Activated CD8-positive, alpha-beta T cell treated with anti-CD3 and anti-CD28 coated beads, Interleukin-2, amount 10 ng/mL, durations not matched to agents 7 days and 5 days (primary cell): ENCODE measurements around the gene D2HGDH. TPM values are rescaled to one million over a fixed set of nuclear protein-coding genes. Genes with fewer than 3 reads are reported as not detected.
A peak's percentile ranks its signal among the peaks of the same experiment; 100 is the strongest.

ENCODE experiments used
- ATAC-seq: fragments of 150-1000 bp; cut with Tn5 transposase; one replicate; pipeline ENCODE4 v1.10.0; 2021; ENCODE audit warnings: moderate library complexity
- CTCF ChIA-PET: fragments of 350-600 bp; sonication (Branson Sonifier 250); formaldehyde crosslinking; loops from one replicate; lab custom pipeline; 2021; ENCODE audit warnings: antibody characterized with exemption; lab: Charles Lee
- POLR2A ChIA-PET: fragments of 350-600 bp; sonication (Branson Sonifier 250); formaldehyde crosslinking; loops from one replicate; lab custom pipeline; 2021; ENCODE audit warnings: antibody characterized with exemption; lab: Charles Lee
- DNase-seq: peaks from one replicate; pipeline ENCODE4 v3.0.0-alpha.2; 2020
- H3K27ac Mint-ChIP-seq: one replicate; pipeline ENCODE4 v1.8.0; 2021; ENCODE audit warnings: mild to moderate bottlenecking, mixed read lengths
- H3K27me3 Mint-ChIP-seq: one replicate; pipeline ENCODE4 v1.8.0; 2021; ENCODE audit warnings: low read depth, mixed read lengths
- H3K36me3 Mint-ChIP-seq: one replicate; pipeline ENCODE4 v1.8.0; 2021; ENCODE audit warnings: low read depth, mixed read lengths
- H3K4me1 Mint-ChIP-seq: one replicate; pipeline ENCODE4 v1.8.0; 2021; ENCODE audit warnings: low read depth, mixed read lengths
- H3K4me3 Mint-ChIP-seq: one replicate; pipeline ENCODE4 v1.8.0; 2021; ENCODE audit warnings: mild to moderate bottlenecking, mixed read lengths
- H3K9me3 Mint-ChIP-seq: one replicate; pipeline ENCODE4 v1.8.0; 2022; ENCODE audit warnings: mixed read lengths; ENCODE audit not compliant: insufficient read depth
- total RNA-seq, 2 experiments: library from RNA; stranded (reverse); gene quantifications; one replicate each; pipeline ENCODE4 v1.2.3, GENCODE V29; 2021

The D2HGDH gene
- total RNA-seq, 2 experiments from 2014 or later = 26.3 to 28.0 TPM

DNA sequence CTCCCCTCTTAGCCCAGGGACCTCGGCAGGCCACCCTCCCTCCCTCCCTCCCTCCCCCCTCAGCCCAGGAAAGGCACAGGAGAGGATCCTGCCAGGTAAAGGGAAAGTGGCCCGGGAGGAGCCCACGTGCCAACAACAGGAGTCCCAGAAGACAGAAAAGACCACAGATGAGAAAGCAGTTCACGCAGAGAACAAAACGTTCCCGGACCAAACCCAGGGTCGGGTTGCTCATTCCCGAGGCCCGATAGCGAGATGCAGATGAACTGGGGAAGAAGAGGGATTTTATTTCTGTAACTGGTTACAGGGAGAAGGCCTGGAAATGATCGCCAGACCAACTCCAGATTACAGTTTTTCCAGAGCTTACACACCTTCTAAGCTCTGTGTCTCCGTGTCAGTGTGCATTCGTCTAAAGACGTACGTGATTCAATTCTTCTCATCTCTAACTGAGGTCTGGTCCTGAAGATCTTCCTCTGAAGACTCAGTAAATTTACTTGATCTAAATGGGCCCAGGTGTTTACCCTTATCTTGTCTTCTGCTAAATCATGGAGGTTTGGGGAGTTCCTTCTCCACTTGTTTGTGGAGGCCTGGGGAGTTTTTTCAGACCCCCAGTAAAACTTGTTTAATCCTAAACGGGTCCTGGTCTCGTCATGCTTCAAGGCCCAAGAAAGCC, 73.8 kb downstream of the D2HGDH start:
- peaks cover 3% of the 10 kb centered on the region for H3K27me3 Mint-ChIP-seq
- H3K36me3 Mint-ChIP-seq = no peaks in the 10 kb centered on the region
- ChIA-PET CTCF (interaction anchor here (0.9 kb wide), 1 partner anchor 28 kb away, joined by 3 read pairs; no protein-coding TSS in a partner anchor), POLR2A (no interaction called here)
- no peak overlapping the region for H3K4me3 Mint-ChIP-seq
- ATAC-seq = no peak
- H3K9me3 Mint-ChIP-seq = no peaks in the 10 kb centered on the region
- peaks cover 17% of the 10 kb centered on the region for H3K4me1 Mint-ChIP-seq
- no peak for DNase-seq
- H3K27ac Mint-ChIP-seq = no peak overlapping the region

DNA sequence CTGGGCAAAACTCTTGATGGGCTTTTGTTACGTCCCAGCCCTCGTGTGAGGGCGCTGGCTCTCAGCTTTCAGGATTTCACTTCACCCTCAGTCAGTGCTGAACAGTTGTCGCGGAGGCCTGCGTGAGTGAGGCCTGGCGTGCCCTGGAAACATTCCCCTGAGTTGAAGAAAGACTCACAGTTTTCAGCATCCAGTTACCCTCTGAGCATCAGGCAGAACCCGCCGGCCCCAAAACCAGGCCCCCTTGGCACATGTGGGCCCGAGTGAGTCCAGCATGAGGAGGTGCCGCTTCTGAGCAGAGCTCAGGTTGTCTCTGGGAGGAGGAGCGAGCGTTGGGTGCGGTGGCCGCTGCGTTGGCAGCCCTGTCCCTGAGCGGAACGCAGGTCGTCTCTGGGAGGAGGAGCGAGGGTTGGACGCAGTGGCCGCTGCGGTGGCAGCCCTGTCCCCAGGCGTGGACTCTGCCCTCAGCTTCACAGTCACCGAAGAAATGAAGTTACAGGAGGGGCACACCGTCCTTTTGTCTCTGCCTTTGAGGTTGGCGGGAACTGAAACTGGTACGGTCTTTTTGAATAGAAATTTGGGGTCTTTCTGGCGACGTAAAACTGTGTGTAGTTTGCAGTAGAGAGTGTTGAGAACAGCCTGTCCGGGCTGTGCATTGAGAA, 74.4 kb downstream of the D2HGDH start, which contains the start of gene NEU4:
Gene NEU4, plus strand, starts transcription at position 473 of the 662 bp plus-strand sequence. CDS start 5,292 bp downstream, outside the sequence.
- Mint-ChIP-seq H3K4me3 (no peak within 1 kb of the TSS), H3K27me3 (no peaks in the 10 kb centered on the region), H3K9me3 (no peaks in the 10 kb centered on the region), H3K4me1 (peaks cover 16% of the 10 kb centered on the region), H3K36me3 (no peaks in the 10 kb centered on the region), H3K27ac (no peak within 1 kb of the TSS)
- CTCF ChIA-PET = interaction anchor here (0.9 kb wide), 1 partner anchor 28 kb away, joined by 3 read pairs; no protein-coding TSS in a partner anchor
- DNase-seq = no peak
- no peak for ATAC-seq
- POLR2A ChIA-PET = no interaction called here

DNA sequence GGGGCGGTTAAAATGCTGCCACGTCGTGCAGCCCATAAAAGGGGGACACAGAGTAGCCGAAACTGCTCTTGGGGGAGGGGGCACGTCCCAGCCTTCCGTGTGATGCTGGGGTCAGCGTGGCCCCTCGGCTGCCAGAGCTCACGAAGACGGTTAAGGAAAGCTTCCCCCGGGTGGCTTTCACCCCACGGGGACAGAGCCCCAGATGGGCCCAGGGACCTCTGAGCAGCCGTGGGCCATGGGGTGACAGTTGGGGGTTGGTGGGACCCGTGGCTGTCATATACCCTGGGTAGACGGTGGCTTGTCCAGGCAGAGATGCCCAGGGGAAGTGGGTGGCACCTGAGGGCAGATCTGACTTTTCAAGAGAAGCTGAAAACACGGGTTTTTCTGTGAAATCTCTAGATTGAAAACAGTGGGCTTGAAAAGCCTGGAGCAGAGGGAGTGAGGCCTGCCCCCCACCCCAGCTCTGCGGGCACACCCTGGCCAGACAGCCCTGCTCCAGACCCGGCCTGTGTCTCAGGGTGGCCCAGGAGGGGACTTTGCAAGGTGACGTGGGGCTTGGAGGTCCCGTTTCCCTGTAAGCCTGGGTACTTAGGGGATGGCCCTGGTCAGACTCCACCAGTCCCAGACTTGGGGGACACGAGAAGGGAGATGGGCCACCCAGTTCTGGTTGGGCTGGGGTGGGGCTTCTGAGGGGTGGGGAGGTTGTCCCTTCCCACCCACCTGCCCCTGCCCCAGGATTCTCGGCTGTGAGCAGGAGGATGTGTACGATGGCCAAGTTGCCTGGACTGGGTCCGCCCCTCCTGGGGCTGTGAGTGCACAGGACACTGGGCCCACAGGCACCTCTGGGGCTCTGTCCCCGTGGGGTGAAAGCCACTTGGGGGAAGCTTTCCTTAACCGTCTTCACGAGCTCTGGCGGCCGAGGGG, 75.2 kb downstream of the D2HGDH start:
- ChIA-PET CTCF (no interaction called here), POLR2A (no interaction called here)
- no peak overlapping the region for H3K4me3 Mint-ChIP-seq
- H3K4me1 Mint-ChIP-seq = peaks cover 12% of the 10 kb centered on the region
- no peaks in the 10 kb centered on the region for H3K36me3 Mint-ChIP-seq
- DNase-seq (no peak), ATAC-seq (no peak)
- H3K9me3 Mint-ChIP-seq = no peaks in the 10 kb centered on the region
- no peaks in the 10 kb centered on the region for H3K27me3 Mint-ChIP-seq
- H3K27ac Mint-ChIP-seq = no peak overlapping the region

DNA sequence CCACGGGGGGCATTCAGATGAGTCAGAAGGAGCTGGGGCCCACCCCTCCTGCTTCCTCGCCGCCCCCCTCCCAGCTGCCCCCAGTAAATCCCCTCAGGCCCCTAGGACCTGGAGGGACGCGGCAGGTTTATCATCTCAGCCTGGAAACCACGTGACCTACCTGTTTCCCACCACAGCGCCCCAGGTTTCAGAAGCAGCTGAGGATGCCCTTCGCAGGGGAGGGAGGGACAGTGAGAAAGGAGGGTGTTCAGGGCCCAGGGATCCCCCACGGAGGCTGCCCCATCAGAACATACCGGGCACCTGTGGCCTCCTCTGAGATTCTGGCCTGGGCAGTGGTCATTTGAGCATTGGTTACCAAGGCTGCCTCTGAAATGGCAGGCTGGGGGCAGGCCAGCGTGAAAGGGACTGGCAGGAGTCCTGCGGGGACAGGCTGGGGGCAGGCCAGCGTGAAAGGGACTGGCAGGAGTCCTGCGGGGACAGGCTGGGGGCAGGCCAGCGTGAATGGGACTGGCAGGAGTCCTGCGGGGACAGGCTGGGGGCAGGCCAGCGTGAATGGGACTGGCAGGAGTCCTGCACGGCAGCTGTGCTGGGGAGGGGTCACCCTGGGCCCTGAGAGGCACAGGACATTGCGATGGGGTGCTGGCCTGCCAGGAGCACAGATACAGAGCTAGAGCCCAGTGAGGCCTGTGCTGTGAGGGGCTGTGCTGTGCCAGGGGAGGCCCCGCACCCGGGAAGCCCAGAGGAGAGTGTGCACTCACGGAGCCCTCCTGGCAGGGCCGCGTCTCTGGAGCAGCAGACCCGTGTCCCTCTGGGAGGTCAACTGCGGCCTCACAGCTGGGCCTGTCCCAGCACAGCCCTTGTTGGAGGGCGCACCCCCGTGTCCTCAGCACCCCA, 76.1 kb downstream of the D2HGDH start:
- DNase-seq (no peak), ATAC-seq (peak; percentile 16)
- H3K9me3 Mint-ChIP-seq = no peaks in the 10 kb centered on the region
- CTCF ChIA-PET = no interaction called here
- H3K4me3 Mint-ChIP-seq = no peak overlapping the region
- POLR2A ChIA-PET = no interaction called here
- H3K36me3 Mint-ChIP-seq = no peaks in the 10 kb centered on the region
- H3K27ac Mint-ChIP-seq = no peak overlapping the region
- H3K4me1 Mint-ChIP-seq = peaks cover 8% of the 10 kb centered on the region
- no peaks in the 10 kb centered on the region for H3K27me3 Mint-ChIP-seq

DNA sequence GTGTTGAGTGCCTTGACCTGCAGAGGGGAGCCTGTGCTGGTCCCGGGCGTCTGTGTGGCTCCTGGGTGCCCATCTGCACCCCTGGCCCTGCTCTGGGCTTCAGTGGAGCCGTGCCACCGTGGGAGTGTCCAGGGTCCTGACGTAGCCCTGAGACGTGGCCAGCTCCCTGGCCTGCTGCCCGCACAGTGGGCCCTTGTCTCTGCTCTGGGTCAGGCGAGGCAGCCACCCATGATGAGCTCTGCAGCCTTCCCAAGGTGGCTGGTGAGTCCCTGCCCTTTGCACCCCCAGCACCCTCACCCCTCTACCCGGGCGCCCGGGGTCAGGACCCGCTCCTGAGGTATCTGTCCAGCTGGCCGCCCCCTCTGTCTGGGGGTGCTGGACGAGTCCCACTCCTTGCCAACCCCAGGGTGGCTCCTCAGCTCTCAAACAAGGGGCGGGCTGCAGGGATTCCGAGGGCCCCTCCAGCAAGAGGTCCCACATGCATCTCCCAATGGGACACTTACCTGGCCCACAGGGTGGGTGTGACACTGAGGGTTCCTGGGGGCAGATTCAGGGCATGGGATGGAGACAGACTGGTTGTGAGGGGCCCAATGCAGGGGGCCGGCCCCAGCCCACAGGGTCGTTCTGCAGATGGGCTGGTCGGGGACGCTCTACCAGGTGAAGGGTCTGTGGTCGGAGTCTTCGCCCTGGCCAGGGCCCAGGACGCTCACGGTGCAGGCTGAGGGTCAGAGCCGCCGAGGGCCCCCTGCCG, 76.9 kb downstream of the D2HGDH start:
- no peak overlapping the region for H3K4me3 Mint-ChIP-seq
- no peak overlapping the region for H3K27ac Mint-ChIP-seq
- peaks cover 8% of the 10 kb centered on the region for H3K4me1 Mint-ChIP-seq
- peak; percentile 8 for ATAC-seq
- no peaks in the 10 kb centered on the region for H3K36me3 Mint-ChIP-seq
- CTCF ChIA-PET = no interaction called here
- no peaks in the 10 kb centered on the region for H3K9me3 Mint-ChIP-seq
- POLR2A ChIA-PET = no interaction called here
- no peak for DNase-seq
- H3K27me3 Mint-ChIP-seq = no peaks in the 10 kb centered on the region

DNA sequence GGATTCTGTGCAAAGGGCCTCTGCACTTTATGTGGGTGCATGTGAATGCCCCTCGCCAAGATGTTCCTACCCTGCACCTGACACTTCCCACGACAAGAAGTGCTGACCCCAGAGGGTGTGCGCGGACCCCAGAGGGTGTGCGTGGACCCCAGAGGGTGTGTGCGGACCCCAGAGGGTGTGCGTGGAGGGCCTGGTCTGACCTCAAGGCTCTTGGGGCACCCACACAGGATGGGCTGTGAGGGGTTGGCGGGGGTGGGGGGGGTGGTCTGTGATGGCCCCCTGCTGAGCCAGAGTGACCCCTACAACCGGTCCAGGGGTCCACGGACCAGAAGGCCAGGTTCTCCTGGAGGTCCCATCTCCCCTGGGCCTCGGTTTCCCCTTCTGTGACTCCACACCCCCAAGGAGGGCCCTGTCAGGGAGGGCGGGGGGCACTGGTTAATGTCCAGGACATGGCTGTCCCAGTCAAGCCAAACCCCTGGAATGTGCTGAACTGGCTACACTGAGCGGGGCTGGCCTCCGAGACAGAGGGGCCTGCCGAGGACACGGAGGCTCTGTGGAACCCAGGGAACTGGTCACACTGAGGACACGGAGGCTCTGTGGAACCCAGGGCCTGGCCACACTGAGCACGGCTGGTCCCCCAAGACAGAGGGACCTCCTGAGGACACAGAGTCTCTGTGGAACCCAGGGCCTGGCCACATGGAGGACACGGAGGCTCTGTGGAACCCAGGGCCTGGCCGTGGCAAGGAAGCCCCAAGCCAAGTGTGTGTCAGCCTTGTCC, 77.7 kb downstream of the D2HGDH start:
- Mint-ChIP-seq H3K4me3 (no peak overlapping the region), H3K4me1 (peaks cover 9% of the 10 kb centered on the region), H3K27ac (no peak overlapping the region), H3K9me3 (no peaks in the 10 kb centered on the region), H3K36me3 (no peaks in the 10 kb centered on the region), H3K27me3 (no peaks in the 10 kb centered on the region)
- POLR2A ChIA-PET = no interaction called here
- DNase-seq = no peak
- no peak for ATAC-seq
- CTCF ChIA-PET = no interaction called here

DNA sequence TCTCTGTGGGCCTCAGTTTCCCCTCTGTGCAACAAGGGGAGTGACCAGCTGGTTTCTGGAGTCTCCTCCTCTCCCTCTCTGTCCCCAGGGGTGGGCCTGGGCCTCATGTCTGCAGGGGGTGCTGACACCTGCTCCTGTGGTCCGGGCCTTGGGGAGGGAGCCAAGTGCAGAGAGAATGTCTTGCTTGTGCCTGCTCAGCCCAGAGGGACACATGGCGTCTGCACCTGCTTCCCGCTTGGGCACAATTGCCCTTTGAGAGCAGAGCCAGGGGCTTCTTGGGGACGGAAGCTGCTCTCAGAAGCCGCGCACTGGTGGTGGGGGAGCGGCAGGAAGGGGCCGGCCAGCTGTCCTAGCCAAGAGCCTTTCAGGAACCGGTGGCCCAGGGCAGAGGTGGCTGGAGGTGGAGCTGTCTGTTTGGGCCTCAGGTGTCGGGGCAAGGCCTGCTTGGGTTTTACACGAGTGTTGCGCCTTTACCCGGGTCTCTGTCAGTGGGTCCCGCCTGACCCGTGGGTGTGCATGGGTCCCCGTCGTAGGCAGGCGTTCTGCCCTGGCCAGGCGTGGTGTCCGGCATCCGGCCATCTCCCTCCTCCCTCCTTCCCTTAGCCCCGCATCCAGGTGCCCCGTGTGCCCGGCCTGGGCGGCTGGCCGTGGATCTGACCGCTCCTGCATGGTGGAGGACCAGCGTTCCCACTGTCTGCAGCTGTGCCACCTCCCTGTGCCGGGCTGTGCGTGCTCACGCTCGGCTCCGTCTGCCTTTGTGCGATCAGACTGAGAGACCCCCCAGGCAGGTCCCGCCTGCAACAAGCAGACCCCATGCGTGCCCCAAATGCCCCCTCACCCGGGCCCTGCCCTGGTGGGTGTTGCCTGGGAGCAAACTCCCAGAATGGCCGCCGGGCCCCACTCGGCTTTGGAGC, 78.6 kb downstream of the D2HGDH start:
- Mint-ChIP-seq H3K36me3 (no peaks in the 10 kb centered on the region), H3K4me1 (peaks cover 14% of the 10 kb centered on the region), H3K9me3 (no peaks in the 10 kb centered on the region), H3K4me3 (no peak overlapping the region), H3K27me3 (no peaks in the 10 kb centered on the region), H3K27ac (no peak overlapping the region)
- DNase-seq (no peak), ATAC-seq (no peak)
- ChIA-PET CTCF (no interaction called here), POLR2A (no interaction called here)

DNA sequence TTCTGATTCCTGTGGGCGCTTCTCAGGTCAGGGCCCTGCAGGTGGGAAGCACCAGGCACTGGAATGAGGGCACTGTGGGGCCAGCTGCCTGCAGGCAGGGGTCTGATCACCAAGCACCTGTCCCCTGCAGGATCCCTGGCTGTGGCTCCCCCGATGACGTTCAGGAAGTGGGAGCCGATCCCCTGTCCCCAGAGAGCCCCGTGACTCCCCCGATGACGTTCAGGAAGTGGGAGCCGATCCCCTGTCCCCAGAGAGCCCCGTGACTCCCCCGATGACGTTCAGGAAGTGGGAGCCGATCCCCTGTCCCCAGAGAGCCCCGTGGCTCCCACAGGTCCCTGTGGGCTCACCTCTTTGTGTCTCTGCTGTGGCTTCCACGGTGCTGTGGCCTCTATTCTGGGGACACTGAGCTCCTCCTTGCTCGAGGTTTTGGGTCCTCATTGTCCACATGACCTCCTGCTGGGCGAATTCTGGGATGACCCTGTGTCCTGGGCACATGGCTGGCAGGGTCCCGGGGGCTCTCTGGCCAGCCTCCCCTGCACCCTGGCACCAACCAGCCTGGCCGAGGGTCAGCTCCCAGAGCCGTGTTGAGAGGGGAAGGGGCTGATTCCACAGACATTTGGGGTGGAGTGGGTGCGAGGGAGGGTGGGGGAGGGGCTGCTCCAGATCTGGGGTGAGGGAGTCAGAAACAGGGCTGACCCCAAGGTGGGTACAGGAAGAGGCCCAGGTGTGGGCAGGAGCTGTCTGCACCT, 79.4 kb downstream of the D2HGDH start:
- ChIA-PET POLR2A (no interaction called here), CTCF (no interaction called here)
- no peak for DNase-seq
- Mint-ChIP-seq H3K9me3 (no peaks in the 10 kb centered on the region), H3K4me3 (no peak overlapping the region), H3K27me3 (no peaks in the 10 kb centered on the region), H3K4me1 (peaks cover 14% of the 10 kb centered on the region), H3K36me3 (no peaks in the 10 kb centered on the region), H3K27ac (no peak overlapping the region)
- peak; percentile 45 for ATAC-seq

DNA sequence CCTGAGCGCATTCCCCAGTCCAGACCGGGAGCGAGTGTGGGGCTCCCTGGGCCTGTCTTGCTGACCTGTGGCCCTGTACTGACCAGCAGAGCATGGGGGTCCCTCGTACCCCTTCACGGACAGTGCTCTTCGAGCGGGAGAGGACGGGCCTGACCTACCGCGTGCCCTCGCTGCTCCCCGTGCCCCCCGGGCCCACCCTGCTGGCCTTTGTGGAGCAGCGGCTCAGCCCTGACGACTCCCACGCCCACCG, 79.9 kb downstream of the D2HGDH start:
- no peaks in the 10 kb centered on the region for H3K27me3 Mint-ChIP-seq
- DNase-seq = no peak
- H3K27ac Mint-ChIP-seq = no peak overlapping the region
- no peaks in the 10 kb centered on the region for H3K36me3 Mint-ChIP-seq
- POLR2A ChIA-PET = no interaction called here
- CTCF ChIA-PET = no interaction called here
- H3K4me1 Mint-ChIP-seq = peaks cover 13% of the 10 kb centered on the region
- no peaks in the 10 kb centered on the region for H3K9me3 Mint-ChIP-seq
- no peak overlapping the region for H3K4me3 Mint-ChIP-seq
- no peak for ATAC-seq
